Measurements from ENCODE around the gene RBBP8NL.

DNA sequence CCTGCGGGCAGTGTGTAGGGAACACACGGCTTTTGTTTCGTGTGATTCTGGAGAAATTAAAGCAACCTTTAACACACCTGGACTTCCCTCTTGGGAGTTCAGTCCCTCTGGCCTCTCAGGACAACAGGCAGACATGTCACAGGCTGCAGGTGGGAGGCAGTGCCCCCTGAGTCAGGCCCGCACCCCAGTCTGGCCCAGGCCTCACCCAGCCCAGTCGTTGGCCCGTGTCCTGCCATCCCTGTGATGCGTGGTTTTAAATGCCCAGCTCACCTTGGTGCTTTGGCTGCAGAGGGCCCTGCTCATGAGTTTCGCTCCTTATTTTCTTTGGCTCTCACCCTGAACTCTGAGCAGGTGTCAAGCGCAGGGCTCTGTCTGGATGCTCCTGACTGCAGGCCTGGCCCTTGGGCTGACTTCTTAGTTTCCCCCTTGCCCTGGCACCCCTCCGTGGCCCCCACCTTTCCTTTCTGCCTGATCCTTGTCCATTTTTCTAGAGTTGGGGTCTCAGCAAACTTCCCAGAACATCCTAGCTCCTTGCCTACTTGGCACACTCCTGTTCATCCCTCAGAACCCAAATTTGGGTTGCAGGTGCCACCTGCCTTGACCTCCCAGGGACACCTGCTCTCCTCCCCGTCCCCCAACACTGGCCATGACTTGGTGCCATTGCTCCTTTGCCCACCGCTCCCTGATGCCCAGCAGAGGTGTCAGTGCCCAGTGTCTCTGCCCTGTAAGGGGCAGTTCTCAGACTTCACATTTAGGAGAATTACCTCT is 18.1 kb downstream of the RBBP8NL start:
- TF ChIP-seq OSR1 (CRISPR knock-in tag; IDR thresholded peaks at IDR 0.05): no peak
- TF ChIP-seq SNAI2 (CRISPR knock-in tag; IDR thresholded peaks at IDR 0.05): no peak
- TF ChIP-seq, protein P1, sequence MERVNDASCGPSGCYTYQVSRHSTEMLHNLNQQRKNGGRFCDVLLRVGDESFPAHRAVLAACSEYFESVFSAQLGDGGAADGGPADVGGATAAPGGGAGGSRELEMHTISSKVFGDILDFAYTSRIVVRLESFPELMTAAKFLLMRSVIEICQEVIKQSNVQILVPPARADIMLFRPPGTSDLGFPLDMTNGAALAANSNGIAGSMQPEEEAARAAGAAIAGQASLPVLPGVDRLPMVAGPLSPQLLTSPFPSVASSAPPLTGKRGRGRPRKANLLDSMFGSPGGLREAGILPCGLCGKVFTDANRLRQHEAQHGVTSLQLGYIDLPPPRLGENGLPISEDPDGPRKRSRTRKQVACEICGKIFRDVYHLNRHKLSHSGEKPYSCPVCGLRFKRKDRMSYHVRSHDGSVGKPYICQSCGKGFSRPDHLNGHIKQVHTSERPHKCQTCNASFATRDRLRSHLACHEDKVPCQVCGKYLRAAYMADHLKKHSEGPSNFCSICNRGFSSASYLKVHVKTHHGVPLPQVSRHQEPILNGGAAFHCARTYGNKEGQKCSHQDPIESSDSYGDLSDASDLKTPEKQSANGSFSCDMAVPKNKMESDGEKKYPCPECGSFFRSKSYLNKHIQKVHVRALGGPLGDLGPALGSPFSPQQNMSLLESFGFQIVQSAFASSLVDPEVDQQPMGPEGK (CRISPR knock-in tag; IDR thresholded peaks at IDR 0.05; ENCODE audit: borderline replicate concordance): no peak
- TF ChIP-seq, protein P2, sequence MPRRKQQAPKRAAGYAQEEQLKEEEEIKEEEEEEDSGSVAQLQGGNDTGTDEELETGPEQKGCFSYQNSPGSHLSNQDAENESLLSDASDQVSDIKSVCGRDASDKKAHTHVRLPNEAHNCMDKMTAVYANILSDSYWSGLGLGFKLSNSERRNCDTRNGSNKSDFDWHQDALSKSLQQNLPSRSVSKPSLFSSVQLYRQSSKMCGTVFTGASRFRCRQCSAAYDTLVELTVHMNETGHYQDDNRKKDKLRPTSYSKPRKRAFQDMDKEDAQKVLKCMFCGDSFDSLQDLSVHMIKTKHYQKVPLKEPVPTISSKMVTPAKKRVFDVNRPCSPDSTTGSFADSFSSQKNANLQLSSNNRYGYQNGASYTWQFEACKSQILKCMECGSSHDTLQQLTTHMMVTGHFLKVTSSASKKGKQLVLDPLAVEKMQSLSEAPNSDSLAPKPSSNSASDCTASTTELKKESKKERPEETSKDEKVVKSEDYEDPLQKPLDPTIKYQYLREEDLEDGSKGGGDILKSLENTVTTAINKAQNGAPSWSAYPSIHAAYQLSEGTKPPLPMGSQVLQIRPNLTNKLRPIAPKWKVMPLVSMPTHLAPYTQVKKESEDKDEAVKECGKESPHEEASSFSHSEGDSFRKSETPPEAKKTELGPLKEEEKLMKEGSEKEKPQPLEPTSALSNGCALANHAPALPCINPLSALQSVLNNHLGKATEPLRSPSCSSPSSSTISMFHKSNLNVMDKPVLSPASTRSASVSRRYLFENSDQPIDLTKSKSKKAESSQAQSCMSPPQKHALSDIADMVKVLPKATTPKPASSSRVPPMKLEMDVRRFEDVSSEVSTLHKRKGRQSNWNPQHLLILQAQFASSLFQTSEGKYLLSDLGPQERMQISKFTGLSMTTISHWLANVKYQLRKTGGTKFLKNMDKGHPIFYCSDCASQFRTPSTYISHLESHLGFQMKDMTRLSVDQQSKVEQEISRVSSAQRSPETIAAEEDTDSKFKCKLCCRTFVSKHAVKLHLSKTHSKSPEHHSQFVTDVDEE (CRISPR knock-in tag; IDR thresholded peaks at IDR 0.05): no peak
- TF ChIP-seq ZNF8 (CRISPR knock-in tag; IDR thresholded peaks at IDR 0.05): no peak
- TF ChIP-seq GLIS3 (CRISPR knock-in tag; IDR thresholded peaks at IDR 0.05): no peak
- no peak for TF ChIP-seq ZFP30 (CRISPR knock-in tag; IDR thresholded peaks at IDR 0.05)

All from SK-N-SH treated with all-trans-retinoic acid at 6 μM for 48 hours (cell line).